Fibroblast of skin of back (primary cell): ENCODE results near the gene RRP7A.
"Not testable (repeated sequence)": the region's sequence is repeated elsewhere in the genome, so short reads cannot be mapped to it uniquely, and the experiment has no call there.

Experiments used
- DNase-seq: peaks from one replicate; pipeline ENCODE4 v3.0.0-alpha.2; 2013

RRP7A gene

DNA sequence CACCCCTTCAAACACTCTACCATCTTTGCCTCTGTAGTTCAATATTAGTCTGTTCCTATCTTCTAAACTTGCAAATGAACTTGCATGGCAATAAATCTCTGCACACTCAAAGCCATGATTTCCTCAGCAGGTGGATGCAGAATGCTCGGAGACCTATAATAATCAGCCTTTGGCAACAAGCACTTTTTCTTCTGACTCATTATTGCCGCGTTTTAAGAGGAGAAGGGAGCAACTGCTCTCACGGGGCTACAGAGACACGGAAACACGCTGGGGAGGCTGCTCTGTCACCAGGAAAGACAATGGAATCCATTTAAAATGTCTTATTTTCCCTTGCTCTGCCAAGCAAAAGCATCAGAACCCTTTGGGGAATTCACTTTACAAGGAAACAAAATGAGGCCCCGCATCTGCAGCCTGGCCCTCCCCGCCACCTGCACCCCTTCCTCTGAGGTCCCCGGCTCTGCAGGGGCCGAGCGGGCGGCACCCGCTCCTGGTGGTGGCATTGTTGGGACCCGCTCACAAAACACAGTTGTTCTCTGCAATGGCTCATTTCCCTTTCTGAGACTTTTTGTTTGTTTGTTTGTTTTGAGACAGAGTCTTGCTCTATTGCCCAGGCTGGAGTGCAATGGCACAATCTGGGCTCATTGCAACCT lies 15.6 kb upstream of the RRP7A start:
- not testable (repeated sequence) for DNase-seq

GRCh38 chr22:42533638-42533977 lies 14.0 kb upstream of the RRP7A start:
- no peak for DNase-seq

- not testable (repeated sequence) for DNase-seq
These were observed 11.9 kb upstream of the RRP7A start for GRCh38 chr22:42531401-42532084.

DNA sequence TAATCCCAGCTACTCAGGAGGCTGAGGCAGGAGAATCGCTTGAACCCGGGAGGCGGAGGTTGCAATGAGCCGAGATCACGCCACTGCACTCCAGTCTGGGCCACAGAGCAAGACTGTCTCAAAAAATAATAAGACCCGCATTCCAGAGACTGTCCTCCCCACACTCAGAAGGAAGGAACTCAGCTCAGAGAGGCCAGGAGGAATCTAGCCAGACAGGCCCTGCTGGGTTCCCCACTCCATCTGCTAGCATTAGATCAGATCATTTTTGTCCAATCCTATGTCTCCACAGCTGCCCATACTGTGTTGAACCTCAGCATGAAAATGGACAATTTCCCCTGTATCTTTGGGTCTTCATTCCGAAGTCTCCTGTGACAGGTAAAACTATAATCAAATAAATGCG lies 9.8 kb upstream of the RRP7A start:
- DNase-seq: not testable (repeated sequence)

GRCh38 chr22:42528591-42529307 lies 9.2 kb upstream of the RRP7A start:
- DNase-seq: no peak

DNA sequence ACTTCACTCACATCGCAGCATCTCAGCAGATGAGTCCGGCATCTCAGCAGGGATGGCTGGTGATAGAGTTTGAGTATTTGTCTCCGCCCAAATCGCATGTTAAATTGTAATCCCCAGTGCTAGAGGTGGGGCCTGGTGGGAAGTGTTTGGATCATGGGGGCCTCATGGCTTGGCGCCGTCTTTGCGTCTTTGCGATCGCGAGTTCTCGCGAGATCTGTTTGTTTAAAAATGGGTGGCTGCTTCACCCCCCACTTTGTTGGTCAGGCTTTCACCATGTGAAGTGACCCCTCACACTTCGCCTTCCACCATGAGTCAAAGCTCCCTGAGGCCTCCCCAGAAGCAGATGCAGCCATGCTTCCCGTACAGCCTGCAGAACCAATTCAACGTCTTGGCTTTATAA lies 3.0 kb upstream of the RRP7A start:
- DNase-seq: no peak

- DNase-seq: no peak
These were observed 1.6 kb upstream of the RRP7A start for GRCh38 chr22:42521228-42521546.

GRCh38 chr22:42518638-42519524 lies 715 bp downstream of the RRP7A start:
- not testable (repeated sequence) for DNase-seq

DNA sequence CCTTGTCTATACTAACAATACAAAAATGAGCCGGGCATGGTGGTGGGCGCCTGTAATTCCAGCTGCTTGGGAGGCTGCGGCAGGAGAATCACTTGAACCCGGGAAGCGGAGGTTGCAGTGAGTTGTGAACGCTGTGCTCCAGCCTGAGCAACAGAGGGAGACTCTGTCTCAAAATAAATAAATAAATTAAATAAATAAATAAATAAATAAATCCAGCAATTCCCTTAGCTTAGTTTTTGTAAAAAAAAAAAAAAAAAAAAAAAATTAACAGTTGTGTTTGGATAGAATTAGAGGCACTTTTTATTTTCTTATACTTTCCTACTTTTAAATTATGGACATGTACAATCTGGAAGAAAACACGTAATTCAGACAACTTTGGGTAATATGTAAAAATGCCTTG lies 2.5 kb downstream of the RRP7A start:
- DNase-seq: not testable (repeated sequence)

DNA sequence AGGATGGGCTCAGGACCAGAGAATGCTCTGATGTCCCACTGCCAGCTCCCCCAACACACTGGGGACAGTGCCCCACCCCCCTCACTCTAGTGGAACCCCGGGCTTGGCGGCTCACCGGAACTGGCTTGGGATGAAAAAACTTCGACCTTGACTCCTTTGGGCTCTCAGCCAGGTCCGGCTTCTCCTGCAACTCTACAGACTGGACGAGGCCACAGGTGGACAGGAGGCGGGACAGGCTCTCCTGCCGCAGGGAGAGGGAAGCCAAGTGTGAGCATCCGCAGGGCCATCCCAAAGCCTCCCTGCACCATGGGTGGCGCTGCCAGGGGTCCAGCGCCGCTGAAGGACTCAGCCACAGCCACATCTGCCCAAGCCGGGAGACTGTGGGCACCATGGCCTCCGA lies 3.7 kb downstream of the RRP7A start:
- no peak for DNase-seq

DNA sequence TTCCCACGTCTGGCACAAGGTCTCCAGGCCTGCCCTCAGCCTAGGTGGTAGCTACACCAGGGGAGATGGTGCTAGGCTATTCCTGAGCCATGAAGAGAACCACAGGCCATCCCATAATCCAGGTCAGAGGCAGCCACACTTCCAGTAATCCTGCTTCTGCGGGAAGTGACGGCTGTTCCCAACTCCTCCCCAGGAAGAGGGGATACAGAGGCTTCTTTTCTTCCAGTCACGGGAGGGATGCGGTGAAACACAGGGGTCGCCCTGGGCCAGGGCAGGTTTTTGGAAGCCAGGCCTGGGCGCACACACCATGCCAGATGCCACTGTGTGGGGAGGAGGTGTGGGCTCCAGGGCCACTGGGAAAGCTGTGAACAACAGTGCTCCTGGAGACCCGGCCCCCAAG lies 4.3 kb downstream of the RRP7A start:
- DNase-seq: not testable (repeated sequence)

DNA sequence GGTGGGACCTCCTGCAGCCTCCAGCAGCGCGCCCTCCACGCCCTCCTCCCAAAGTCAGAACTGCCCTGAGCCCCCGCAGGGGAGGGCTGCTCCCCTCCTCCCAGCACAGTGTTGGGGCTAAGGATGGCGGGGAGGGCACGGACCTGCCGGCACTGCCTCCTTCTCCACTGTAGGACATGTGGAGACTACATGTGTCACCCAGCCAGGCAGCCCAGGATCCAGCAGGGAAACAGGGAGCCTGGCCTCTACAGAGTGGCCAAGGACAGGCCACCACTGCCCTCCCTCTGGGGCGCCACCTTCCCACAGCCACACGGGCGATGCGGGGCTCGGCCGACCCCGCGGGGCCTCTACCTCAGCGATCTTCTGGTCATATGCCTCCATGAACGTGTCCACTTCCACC lies 5.3 kb downstream of the RRP7A start:
- DNase-seq: not testable (repeated sequence)

GRCh38 chr22:42512273-42512990 lies 7.2 kb downstream of the RRP7A start:
- DNase-seq: not testable (repeated sequence)

- no peak for DNase-seq
These were observed 8.2 kb downstream of the RRP7A start for GRCh38 chr22:42511401-42511891.

DNA sequence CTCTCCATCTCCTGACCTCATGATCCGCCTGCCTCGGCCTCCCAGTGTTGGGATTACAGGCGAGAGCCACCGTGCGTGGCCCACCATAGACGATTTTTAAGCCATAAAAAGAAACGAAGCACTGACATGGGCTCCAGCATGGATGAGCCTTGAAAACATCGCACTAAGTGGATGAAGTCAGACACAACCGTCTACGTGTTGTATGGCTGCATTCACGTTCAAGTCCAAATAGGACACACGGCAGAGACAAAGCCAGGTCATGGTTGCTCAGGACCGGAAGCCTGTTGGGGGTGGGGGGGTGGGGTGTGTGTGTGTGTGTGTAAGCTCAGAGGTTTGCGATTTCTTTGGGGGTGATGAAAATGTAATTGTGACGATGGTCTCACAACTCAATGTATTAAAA lies 10.0 kb downstream of the RRP7A start:
- DNase-seq: no peak

DNA sequence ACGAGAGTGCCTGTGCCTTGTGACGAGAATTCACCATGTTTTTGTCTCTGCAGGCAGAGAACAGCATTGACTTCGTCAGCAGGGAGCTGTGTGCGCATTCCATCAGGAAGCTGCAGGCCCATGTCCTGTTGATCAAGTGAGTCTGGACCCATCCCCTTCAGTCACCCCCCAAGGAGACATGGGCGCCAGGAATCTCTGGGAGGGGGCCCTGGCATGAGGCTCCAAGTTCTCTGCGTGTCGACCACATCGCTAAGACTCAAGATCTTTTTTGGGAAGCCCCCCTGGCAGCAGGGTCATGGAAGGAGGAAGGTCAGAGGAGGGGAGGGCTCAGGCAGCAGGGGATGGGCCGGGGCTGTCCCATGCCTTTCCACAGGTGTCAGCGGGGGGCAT lies 10.6 kb downstream of the RRP7A start:
- DNase-seq: not testable (repeated sequence)

DNA sequence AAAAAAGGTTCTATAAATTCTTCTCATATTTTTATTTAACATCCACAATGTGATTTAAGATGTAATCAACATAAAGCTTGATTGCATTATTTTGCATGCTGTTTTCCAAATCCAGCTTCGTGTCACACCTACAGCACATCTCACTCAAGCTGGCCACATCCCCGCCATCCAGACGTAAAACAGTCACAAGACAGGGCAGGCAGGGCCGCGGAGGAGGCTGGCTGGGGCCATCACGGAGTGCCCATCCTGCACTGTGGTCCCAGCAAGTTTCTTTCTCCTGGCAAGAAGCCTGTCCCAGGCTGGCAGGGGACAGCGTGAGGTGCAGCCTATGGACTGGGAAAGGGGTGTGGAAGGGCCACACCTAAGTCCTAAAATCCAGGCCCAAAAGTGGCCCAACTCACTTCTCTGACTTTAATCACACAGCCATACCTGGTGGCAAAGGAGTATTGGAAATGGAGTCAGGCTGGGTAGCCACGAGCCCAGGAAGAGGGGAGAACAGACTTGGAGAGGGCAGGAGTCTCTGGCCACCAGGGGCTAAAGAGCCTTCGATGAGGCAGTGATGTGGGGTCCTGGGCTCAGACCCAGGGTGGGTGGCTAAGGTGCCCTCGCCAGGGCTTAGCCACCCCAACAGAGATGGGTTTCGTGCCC lies 11.1 kb downstream of the RRP7A start:
- not testable (repeated sequence) for DNase-seq

DNA sequence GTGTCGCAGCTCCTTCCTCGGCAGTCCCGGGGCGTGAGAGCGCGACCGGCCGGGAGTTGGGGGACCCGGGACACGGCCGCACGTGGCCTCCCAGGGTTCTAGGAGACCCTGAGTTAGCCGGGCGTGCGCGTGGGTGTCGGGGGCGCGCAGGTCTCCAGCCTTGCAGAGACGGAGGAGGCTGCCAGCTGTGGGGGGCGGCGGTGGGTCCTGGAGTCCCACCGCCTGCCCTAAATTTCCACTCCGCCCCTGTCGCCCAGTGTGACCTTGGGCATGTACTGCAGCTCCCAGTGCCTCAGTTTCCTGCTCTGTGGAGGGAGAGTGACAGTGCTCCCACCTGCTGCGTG lies 18.8 kb downstream of the RRP7A start:
- no peak for DNase-seq

DNA sequence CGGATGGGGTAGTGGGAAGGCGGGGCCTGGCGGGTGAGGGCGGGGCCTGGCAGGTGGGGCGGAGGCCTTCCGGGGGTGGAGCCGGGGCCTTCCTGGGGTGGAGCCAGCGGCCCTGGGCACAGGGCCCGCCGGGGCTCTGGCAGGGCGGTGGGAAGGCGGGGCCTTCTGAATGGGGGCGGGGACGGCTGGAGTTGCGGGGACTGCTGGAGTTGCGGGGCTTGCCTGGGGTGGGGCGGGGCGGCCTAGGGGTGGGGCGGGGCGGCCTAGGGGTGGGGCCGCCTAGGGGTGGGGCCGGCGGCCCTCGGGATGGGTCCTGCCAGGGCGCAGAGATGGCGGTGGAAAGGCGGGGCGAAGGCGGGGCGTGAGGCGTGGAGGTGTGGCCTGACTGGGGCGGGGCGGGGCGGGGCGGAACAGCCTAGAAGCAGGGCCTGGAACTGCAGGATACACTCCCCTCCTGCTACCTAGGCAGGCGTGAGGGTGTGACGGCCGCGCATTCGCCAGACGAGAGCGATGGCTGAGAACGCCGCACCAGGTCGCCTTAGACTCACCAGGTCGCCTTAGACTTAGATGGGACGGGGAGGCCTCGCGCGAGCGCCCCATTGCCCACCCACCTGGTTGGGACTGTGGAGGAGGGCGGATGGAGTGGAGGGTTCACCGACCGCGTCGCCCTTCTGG lies 19.3 kb downstream of the RRP7A start:
- DNase-seq: peak; percentile 65

DNA sequence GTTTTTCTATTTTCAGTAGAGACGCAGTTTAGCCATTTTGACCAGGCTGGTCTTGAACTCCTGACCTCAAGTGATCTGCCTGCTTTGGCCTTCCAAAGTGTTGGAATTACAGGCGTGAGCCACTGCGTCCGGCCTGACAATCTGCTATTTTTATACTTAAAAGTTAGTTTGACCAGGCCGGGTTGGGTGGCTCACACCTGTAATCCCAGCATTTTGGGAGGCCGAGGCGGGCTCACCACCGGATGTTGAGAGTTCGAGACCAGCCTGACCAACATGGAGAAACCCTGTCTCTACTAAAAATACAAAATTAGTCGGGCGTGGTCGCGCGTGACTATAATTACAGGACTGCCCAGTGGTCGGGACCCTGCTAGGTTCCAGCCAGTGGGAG lies 19.8 kb downstream of the RRP7A start:
- not testable (repeated sequence) for DNase-seq

DNA sequence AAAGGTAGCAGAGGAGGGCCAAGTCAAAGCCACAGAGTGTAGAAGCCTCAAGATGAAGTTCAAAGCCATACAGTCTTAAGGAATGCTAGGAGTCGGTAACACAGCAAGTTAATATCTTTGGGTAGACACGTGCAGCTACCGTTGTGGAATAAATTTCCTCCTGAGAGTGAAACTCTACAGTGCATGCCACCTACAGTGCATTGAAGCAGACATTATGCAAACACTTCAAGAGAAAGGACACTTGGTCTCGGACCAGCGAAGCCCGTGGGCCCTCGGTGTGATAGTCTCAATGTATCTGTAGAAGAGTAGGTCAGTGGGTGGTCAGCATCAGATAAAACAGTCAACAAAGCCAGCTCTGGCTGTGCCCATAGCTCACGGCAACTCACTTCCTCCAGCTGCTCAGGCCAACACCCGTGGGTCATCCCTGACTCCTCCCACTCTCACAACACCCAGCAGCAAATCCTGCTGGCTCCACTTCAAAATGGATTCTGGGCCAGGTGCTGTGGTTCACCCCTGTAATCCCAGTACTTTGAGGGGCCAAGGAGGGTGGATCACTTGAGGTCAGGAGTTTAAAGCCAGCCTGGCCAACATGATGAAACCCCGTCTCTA lies 24.0 kb downstream of the RRP7A start:
- DNase-seq: not testable (repeated sequence)
